NCI-H2029 treated with DMSO at 0.1 percent for 48 hours (cell line): ENCODE measurements around the gene CDC25A.
"Not testable (repeated sequence)": the region's sequence is repeated elsewhere in the genome, so short reads cannot be mapped to it uniquely, and the experiment has no call there.

Experiments
- DNase-seq: peaks from one replicate; lab custom pipeline; 2025; lab: John Stamatoyannopoulos, UW

Gene CDC25A

DNA sequence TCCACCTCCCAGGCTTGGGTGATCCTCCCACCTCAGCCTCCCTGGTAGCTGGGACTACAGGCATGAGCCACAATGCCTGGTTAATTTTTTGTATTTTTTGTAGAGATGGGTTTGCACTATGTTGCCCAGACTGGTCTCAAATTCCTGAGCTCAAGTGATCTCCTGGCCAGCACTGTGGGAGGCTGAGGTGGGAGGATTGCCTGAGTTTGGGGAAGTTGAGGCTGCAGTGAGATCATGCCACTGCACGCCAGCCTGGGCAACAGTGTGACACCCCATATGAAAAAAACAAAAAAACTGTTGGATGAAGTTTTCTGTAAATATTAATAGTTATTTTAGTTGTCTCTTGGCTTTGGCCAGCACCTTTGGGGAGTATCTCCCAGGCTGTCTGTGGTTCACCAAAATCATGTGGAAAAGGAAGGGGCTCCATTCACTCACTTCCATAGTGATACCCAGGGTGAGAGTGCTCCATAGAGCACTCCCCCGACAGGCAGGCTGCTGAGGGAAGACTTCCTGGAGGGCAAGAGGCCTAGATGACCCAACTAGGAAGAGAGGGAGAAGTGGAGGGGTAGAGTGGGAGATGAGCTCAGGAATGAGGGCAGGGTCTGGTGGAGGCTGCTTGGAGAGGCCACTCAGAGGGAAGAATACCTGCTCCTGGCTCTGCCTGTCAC lies 47.1 kb downstream of the CDC25A start:
- no peak for DNase-seq

DNA sequence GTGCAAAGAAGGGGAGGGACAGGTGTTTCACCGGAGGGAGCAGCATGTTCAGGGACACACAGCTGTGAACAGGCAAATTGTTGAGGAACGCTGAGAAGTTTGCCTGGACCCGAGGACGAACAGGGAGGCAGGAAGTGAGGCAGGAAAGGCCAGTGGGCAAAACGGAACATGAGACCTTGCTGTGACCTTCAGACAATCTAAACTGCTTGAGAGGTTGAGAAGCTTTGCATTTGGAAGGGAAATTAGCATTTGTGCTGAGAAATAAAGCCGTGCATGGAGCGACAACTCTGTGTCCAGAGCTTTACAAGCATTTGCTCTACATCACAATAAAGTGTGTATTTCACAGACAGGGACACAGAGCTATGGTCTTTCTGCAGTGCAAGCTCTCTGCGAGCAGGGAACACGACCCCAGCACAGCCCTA lies 47.9 kb downstream of the CDC25A start:
- no peak for DNase-seq

- DNase-seq: no peak
Measured at GRCh38 chr3:48137425-48137999, 50.7 kb downstream of the CDC25A start.

- no peak for DNase-seq
Measured at GRCh38 chr3:48135552-48136495, 52.4 kb downstream of the CDC25A start.

DNA sequence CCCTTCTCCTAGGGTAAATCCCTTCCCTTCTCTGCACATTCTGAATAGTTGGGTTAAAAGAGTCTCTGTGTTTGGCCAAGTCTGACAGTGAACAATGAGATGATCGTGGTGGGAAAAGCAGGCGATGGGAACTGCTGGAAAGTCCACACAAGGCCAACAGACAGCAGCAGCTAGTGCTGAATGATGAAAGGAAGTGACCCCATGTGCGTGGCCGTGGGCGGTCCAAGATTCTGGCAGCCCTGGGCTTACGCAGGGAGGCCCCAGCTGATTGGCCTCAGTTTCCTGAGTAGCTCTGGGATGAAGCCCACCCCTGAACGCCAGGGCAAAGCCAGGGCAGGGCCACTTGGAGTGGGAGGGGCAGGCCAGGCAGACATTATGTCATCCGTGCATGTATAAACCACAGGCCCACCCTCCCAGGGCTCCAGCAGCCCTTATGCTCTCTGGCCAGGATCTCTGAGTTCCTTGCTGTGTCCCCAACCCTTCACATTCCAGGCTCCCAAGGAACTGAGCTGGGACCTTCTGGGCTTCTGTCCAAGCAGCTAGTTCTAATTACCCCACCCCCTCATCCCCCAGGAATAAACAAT lies 57.8 kb downstream of the CDC25A start:
- DNase-seq: no peak

DNA sequence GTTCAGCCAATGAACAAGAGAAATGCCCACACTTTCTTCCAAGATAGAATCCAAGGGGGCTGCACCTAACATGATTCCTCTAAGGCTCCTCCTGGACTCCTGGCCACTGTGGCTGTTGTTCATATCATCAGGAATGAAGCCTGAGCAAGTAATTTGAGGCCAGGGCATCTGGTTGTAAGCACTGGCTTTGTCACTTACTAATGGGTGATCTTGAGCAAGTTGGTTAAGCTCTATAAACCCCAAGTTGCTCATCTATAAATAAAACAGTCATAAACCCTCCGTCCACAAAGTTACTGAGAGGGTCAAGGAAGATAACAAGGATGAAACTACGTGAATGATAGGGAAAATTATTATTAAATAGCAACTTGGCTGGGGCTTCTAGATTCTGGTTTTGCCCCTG lies 58.3 kb downstream of the CDC25A start:
- no peak for DNase-seq

GRCh38 chr3:48128774-48129173 lies 59.4 kb downstream of the CDC25A start:
- no peak for DNase-seq

DNA sequence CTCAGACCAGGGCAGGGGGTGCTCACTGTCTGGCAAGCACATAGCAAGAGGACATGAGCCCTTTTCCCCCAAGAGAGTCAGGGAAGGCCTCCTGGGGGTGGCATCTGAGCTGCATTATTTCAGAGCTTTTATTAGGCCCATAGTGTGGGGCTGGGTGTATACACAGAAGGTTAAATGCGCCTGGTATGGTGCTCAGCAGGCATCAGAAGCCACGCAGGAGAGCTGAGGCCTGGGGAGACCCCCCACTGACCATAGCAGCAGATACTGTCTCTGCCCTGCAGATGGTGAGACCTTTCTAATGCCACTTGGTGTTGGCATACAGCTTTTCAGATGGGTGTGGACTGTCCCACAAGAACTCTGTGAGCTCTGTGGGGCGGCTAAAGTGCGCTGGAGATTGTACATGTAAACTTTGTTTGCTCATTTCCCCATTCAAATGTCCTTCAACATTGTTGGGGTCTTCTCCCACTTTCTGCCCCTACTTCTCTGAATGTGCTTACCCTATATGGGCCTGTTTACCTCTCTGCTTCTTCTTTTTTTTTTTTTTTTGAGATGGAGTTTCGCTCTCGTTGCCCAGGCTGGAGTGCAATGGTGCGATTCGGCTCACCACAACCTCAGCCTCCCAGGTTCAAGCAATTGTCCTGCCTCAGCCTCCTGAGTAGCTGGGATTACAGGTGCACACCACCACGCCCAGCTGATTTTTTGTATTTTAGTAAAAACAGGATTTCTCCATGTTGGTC lies 62.2 kb downstream of the CDC25A start:
- no peak for DNase-seq

DNA sequence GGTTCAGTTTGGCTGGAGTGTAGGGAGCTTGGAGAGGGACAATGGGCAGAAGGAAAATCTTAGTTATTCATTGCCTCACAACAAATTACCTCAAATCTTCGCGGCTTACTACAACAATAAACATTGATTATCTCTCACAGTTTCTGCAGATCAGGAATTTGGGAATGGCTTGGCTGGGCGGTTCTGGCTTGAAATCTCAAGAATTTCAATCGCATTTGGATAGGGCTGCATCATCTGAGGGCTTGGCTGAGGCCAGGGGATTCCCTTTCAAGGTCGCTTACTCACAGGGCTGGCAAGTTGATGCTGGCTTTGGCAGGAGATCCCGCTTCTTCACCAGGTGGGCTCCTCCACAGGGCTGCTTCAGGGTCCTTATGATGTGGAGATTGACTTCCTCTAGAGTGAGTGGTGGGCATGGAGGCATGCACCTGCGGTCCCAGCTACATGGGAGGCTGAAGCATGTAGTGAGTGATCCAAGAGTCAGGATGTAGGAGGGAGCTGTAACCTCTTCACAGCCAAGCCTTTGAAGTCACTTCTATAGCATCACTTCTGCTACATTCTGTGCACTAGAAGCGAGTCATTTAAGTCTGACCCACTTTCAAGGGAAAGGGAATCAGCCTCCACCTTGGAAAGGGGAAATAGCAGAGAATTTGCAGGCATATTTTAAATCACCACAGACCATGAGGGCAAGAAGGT lies 63.1 kb downstream of the CDC25A start:
- DNase-seq: no peak

- DNase-seq: no peak
Measured at GRCh38 chr3:48123346-48123745, 64.9 kb downstream of the CDC25A start.

DNA sequence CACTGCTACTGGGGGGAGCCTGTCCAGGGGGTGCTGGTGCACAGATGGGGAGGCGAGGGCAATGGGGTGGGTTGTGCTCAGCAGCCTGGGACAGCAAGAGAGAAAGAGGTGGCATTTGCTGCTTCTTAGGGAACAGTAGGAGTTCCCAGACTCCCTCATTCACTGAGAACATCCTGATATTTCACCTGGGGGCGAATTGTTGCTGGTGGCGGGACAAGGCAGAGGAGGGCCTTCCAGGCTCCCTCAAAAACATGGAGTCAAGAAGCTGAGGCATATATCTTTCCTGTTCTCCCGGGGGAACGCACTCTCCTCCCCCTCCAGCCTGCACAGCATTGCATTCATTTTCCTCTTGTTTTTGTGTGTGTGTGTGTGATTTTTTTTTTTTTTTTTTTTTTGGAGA lies 65.7 kb downstream of the CDC25A start:
- no peak for DNase-seq

- no peak for DNase-seq
Measured at GRCh38 chr3:48120223-48120622, 68.0 kb downstream of the CDC25A start.

GRCh38 chr3:48119505-48120193 lies 68.6 kb downstream of the CDC25A start:
- no peak for DNase-seq

DNA sequence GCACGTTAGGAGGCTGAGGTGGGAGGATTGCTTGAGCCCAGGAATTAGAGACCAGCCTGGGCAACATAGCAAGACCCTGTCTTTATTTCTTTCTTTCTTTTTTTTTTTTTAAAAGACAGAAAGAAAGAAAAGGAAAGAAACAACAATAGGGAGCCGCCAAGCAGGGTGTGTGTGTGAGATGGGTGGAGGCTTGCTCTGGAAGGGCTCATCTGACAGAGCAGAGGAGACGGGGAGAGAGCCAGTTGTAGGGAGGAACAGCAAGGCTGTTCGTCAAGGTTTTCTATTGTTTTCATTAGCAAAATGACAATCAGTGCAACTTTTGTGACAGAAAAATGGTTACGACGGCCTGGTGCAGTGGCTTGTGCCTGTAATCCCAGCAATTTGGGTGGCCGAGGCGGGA lies 69.3 kb downstream of the CDC25A start:
- no peak for DNase-seq

GRCh38 chr3:48118322-48118721 lies 69.9 kb downstream of the CDC25A start:
- no peak for DNase-seq

DNA sequence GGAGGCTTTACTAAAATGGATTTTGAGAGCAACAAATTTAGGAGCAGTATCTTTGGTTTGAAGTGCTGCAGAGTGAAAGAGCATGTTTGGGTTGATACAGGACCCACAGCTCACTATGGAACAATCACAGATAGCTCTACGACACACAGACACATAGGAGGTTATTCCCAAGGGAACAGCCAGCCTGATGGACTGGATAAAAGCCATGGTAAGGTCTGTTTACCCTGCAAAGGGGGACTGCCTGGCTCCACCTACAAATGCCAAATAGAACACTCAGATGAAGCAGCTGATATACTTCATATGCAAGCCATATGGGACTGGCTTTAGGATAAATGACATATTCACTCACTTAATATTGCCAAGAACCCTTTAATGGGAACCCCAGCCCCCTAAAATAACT lies 75.4 kb downstream of the CDC25A start:
- no peak for DNase-seq

DNA sequence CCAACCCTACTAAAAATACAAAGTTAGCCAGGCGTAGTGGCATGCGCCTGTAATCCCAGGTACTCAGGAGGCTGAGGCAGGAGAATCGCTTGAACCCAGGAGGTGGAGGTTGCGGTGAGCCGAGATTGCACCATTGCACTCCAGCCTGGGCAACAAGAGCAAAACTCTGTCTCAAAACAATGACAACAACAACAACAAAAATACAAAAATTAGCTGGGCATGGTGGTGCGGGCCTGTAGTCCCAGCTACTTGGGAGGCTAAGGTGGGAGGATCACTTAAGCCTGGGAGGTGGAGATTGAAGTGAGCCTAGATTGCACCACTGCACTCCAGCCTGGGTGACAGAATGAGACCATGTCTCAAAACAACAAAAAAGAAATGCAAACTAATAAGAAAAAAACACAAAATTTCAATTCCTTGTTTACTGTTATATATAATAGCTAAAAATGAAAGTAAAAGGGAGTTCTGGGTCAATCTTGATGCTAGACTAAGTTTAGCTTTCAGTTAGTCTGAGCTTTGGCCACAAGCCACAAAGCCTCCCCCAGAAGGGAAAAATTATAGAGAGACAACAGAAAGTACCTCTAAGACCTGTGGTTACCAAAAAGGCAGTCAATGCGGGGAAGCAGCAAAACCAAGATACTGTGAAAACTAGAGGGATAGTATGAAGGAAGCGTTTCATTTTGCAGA lies 76.0 kb downstream of the CDC25A start:
- DNase-seq: not testable (repeated sequence)

DNA sequence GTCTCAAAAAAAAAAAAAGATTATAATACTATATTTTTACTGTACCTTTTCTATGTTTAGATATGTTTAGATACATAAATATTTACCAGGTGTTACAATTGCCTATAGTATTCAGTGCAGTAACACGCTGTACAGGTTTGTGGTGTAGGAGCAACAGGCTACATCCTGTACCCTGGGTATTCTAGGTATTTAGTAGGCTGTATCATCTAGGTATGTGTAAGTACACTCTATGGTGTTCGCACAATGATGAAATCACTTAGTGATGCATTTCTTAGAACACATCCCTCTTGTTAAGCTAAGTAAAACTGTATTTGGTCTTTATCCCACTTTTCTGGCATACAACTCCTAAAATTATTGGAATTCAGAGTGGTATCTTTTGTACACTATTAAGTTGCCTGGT lies 77.8 kb downstream of the CDC25A start:
- no peak for DNase-seq

DNA sequence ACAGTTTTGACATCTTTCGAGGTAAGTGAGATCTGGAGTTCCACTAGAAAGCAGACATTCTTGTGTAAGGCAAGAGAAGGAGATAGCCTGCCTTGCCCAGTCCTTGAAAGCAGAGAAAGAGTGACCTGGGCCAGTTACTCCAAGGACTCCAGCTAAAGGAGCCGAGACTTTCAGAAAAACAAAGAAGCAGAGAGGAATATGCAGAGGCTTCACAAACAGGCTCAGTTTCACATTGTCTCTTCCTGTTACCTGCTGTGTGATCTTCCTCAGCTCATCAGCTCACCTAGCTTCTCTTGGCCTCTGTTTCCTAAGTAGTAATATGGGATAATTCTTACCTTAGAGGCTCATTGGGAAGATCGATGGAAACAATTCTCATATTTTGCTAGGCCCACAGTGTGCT lies 81.0 kb downstream of the CDC25A start:
- no peak for DNase-seq
